ENCODE data around the gene MRPS34.

GRCh38 chr16:1757714-1758461 lies 15.0 kb downstream of the MRPS34 start:
- no peak for TF ChIP-seq CTCF (IDR thresholded peaks at IDR 0.05; ENCODE audit: low read length)
- no peak for TF ChIP-seq EZH2 (IDR thresholded peaks at IDR 0.05; ENCODE audit: borderline replicate concordance, low read length)

Data from OCI-LY1 (cell line).